ENCODE measurements around the gene BRINP3. TPM values are rescaled to one million over a fixed set of nuclear protein-coding genes. Genes with fewer than 3 reads are reported as not detected.

BRINP3 gene
- total RNA-seq, 1 experiment from 2014 or later, result not detected

- Histone ChIP-seq H3K4me1 (ENCODE audit: insufficient read depth, low read length) (no peaks in the 10 kb centered on the region), H4K5ac (ENCODE audit: insufficient read length, low read depth, low read length) (no peak overlapping the region), H2BK5ac (ENCODE audit: insufficient read length, low read length) (no peak overlapping the region), H3K4ac (ENCODE audit: low read depth, low read length) (no peak overlapping the region), H4K8ac (replicated peaks; ENCODE audit: insufficient read length, low read depth, low read length) (no peak overlapping the region), H4K91ac (ENCODE audit: insufficient read length, low read depth, low read length) (no peak overlapping the region), H3K56ac (ENCODE audit: insufficient read length, low read depth, low read length) (no peak overlapping the region), H3K79me1 (ENCODE audit: insufficient read depth, low read depth, low read length, poor library complexity, severe bottlenecking) (no peaks in the 10 kb centered on the region), H2BK12ac (ENCODE audit: insufficient read length, low read depth, low read length) (no peak overlapping the region), H3K27ac (ENCODE audit: insufficient read length, low read depth, low read length) (no peak overlapping the region), H2BK20ac (ENCODE audit: low read depth, low read length, poor library complexity, severe bottlenecking) (no peak overlapping the region), H3K9me3 (ENCODE audit: control insufficient read depth, low read depth, low read length) (no peaks in the 10 kb centered on the region), H3K27me3 (ENCODE audit: insufficient read depth, low read length) (no peaks in the 10 kb centered on the region), H2AK5ac (ENCODE audit: insufficient read length, low read length) (no peak overlapping the region), H3K14ac (ENCODE audit: insufficient read depth, low read length) (no peak overlapping the region), H3T11ph (ENCODE audit: low read length) (no peak overlapping the region), H2BK120ac (ENCODE audit: low read depth, low read length, poor library complexity, severe bottlenecking) (no peak overlapping the region), H3K9ac (ENCODE audit: extremely low read depth, insufficient read length, low read length) (no peak overlapping the region), H2BK15ac (ENCODE audit: low read depth, low read length) (no peak overlapping the region), H4K20me1 (ENCODE audit: control insufficient read depth, insufficient read depth, insufficient read length) (no peaks in the 10 kb centered on the region), H3K18ac (ENCODE audit: insufficient read length, low read depth, low read length) (no peak overlapping the region), H3K79me2 (ENCODE audit: insufficient read depth, low read length) (no peaks in the 10 kb centered on the region), H3K23ac (ENCODE audit: insufficient read length, low read depth, low read length) (no peak overlapping the region), H2AFZ (ENCODE audit: low read length) (no peak overlapping the region), H3K4me2 (ENCODE audit: insufficient read depth, insufficient read length, low read length) (no peak overlapping the region), H3K23me2 (ENCODE audit: insufficient read length, low read depth, low read length, poor library complexity, severe bottlenecking) (no peaks in the 10 kb centered on the region)
- no peak overlapping the region for H3K4me3 Mint-ChIP-seq
- WGBS (ENCODE audit: extremely low coverage, insufficient read length, low lambda C conversion rate), result no CpG with 5 or more reads among the region's 2 CpGs
- no peaks in the 10 kb centered on the region for H3K4me1 Mint-ChIP-seq
- no peak for TF ChIP-seq CTCF (conservative IDR thresholded peaks at IDR 0.05)
- H3K27ac Mint-ChIP-seq, result no peak overlapping the region; a peak in 1 of 7 replicates
- H3K9me3 Mint-ChIP-seq, result no peaks in the 10 kb centered on the region
- no peaks in the 10 kb centered on the region for H3K36me3 Mint-ChIP-seq (ENCODE audit: insufficient read depth in 1 of 3, low read depth in 3 of 3)
- no peaks in the 10 kb centered on the region for H3K27me3 Mint-ChIP-seq (ENCODE audit: low read depth)
- DNase-seq, result no peak
Measured at GRCh38 chr1:190429932-190430331, 47.7 kb downstream of the BRINP3 start.
